ENCODE data around the gene DDX21.

DNA sequence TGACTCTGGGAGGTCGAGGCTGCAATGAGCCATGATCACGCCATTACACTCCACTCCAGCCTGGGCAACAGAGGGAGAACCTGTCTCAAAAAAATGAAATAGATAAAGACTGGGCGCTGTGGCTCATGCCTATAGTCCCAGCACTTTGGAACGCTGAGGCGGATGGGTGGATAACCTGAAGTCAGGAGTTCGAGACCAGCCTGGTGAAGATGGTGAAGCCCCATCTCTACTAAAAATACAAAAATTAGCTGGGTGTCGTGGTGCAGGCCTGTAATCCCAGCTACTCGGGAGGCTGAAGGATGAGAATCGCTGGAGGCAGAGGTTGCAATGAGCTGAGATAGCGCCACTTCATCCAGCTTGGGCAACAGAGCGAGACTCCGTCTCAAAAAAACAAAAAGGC lies 1.1 kb upstream of the DDX21 start:
- no peak for TF ChIP-seq EZH2phosphoT487 (IDR thresholded peaks at IDR 0.05; ENCODE audit: borderline replicate concordance)
- TF ChIP-seq, protein P1, sequence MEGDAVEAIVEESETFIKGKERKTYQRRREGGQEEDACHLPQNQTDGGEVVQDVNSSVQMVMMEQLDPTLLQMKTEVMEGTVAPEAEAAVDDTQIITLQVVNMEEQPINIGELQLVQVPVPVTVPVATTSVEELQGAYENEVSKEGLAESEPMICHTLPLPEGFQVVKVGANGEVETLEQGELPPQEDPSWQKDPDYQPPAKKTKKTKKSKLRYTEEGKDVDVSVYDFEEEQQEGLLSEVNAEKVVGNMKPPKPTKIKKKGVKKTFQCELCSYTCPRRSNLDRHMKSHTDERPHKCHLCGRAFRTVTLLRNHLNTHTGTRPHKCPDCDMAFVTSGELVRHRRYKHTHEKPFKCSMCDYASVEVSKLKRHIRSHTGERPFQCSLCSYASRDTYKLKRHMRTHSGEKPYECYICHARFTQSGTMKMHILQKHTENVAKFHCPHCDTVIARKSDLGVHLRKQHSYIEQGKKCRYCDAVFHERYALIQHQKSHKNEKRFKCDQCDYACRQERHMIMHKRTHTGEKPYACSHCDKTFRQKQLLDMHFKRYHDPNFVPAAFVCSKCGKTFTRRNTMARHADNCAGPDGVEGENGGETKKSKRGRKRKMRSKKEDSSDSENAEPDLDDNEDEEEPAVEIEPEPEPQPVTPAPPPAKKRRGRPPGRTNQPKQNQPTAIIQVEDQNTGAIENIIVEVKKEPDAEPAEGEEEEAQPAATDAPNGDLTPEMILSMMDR (conservative IDR thresholded peaks at IDR 0.05; ENCODE audit: low read length) = no peak

Data from Loucy (cell line).